H9 (cell line): ENCODE results near the gene SRPK1. TPM values are rescaled to one million over a fixed set of nuclear protein-coding genes. Genes with fewer than 3 reads are reported as not detected.

ENCODE experiments used
- DNase-seq: peaks from one replicate; pipeline ENCODE4 v3.0.0-alpha.2; 2017
- H2AFZ ChIP-seq: one replicate; pipeline ENCODE4 v1.6.1; 2013; ENCODE audit warnings: mild to moderate bottlenecking, low read length, control low read depth, moderate library complexity
- H2AK5ac ChIP-seq: 2 replicates; pipeline ENCODE4 v1.6.1; 2013; ENCODE audit warnings: low read length, control low read depth, mixed read lengths; ENCODE audit not compliant: insufficient read length
- H2BK120ac ChIP-seq: one replicate; pipeline ENCODE4 v1.6.1; 2013; ENCODE audit warnings: low read depth, mild to moderate bottlenecking, low read length, control low read depth, inconsistent platforms; ENCODE audit not compliant: poor library complexity, severe bottlenecking
- H2BK12ac ChIP-seq: 2 replicates; pipeline ENCODE4 v1.6.1; 2013; ENCODE audit warnings: low read length, control low read depth, mixed read lengths, low read depth; ENCODE audit not compliant: insufficient read length
- H2BK15ac ChIP-seq: 2 replicates; pipeline ENCODE4 v1.6.1; 2013; ENCODE audit warnings: low read depth, low read length, control low read depth
- H2BK20ac ChIP-seq: one replicate; pipeline ENCODE4 v1.6.1; 2013; ENCODE audit warnings: low read depth, mild to moderate bottlenecking, low read length, control low read depth, inconsistent platforms; ENCODE audit not compliant: poor library complexity, severe bottlenecking
- H2BK5ac ChIP-seq: 2 replicates; pipeline ENCODE4 v1.6.1; 2013; ENCODE audit warnings: low read length, control low read depth, mixed read lengths; ENCODE audit not compliant: insufficient read length
- H3K14ac ChIP-seq: 2 replicates; pipeline ENCODE4 v1.6.1; 2013; ENCODE audit warnings: low read length, control low read depth; ENCODE audit not compliant: insufficient read depth
- H3K18ac ChIP-seq: 2 replicates; pipeline ENCODE4 v1.6.1; 2013; ENCODE audit warnings: low read depth, mild to moderate bottlenecking, mixed read lengths, low read length, control low read depth; ENCODE audit not compliant: insufficient read length
- H3K23ac ChIP-seq: 2 replicates; pipeline ENCODE4 v1.6.1; 2013; ENCODE audit warnings: low read length, control low read depth, mixed read lengths, low read depth; ENCODE audit not compliant: insufficient read length
- H3K23me2 ChIP-seq: 2 replicates; pipeline ENCODE4 v1.6.1; 2013; ENCODE audit warnings: low read depth, mild to moderate bottlenecking, mixed read lengths, low read length, control low read depth; ENCODE audit not compliant: insufficient read length, poor library complexity, severe bottlenecking
- H3K27ac ChIP-seq: 2 replicates; pipeline ENCODE4 v1.5.1; 2013; ENCODE audit warnings: low read length, control low read depth, mixed read lengths, low read depth; ENCODE audit not compliant: insufficient read length
- H3K27me3 ChIP-seq: 2 replicates; pipeline ENCODE4 v1.6.1; 2013; ENCODE audit warnings: low read length, control low read depth, inconsistent platforms; ENCODE audit not compliant: insufficient read depth
- H3K4ac ChIP-seq: 2 replicates; pipeline ENCODE4 v1.6.1; 2013; ENCODE audit warnings: low read depth, mild to moderate bottlenecking, control low read depth, inconsistent platforms, low read length, moderate library complexity
- H3K4me1 ChIP-seq: 2 replicates; pipeline ENCODE4 v1.6.1; 2013; ENCODE audit warnings: low read length, control low read depth, inconsistent platforms; ENCODE audit not compliant: insufficient read depth
- H3K4me2 ChIP-seq: 2 replicates; pipeline ENCODE4 v1.6.1; 2013; ENCODE audit warnings: low read length, control low read depth, mixed read lengths; ENCODE audit not compliant: insufficient read length, insufficient read depth
- H3K56ac ChIP-seq: 2 replicates; pipeline ENCODE4 v1.6.1; 2013; ENCODE audit warnings: low read depth, mild to moderate bottlenecking, mixed read lengths, low read length, control low read depth; ENCODE audit not compliant: insufficient read length
- H3K79me1 ChIP-seq: 2 replicates; pipeline ENCODE4 v1.6.1; 2013; ENCODE audit warnings: low read depth, mild to moderate bottlenecking, moderate library complexity, low read length, control low read depth, inconsistent platforms; ENCODE audit not compliant: insufficient read depth, poor library complexity, severe bottlenecking
- H3K79me2 ChIP-seq: 2 replicates; pipeline ENCODE4 v1.6.1; 2013; ENCODE audit warnings: low read length, control low read depth, inconsistent platforms; ENCODE audit not compliant: insufficient read depth
- H3K9ac ChIP-seq: 2 replicates; pipeline ENCODE4 v1.6.1; 2013; ENCODE audit warnings: low read length, control low read depth, mixed read lengths; ENCODE audit not compliant: insufficient read length; ENCODE audit errors: extremely low read depth
- H3K9me3 ChIP-seq: one replicate; pipeline ENCODE4 v1.6.1; 2013; ENCODE audit warnings: low read depth, low read length, inconsistent platforms; ENCODE audit not compliant: control insufficient read depth
- H3T11ph ChIP-seq: one replicate; pipeline ENCODE4 v1.6.1; 2013; ENCODE audit warnings: mild to moderate bottlenecking, low read length, control low read depth, inconsistent platforms
- H4K20me1 ChIP-seq: one replicate; pipeline ENCODE4 v1.6.1; 2013; ENCODE audit not compliant: control insufficient read depth, insufficient read length, insufficient read depth
- H4K5ac ChIP-seq: 2 replicates; pipeline ENCODE4 v1.6.1; 2013; ENCODE audit warnings: low read depth, mild to moderate bottlenecking, mixed read lengths, low read length, control low read depth; ENCODE audit not compliant: insufficient read length
- H4K8ac ChIP-seq: replicated peaks from 2 replicates; pipeline ENCODE4 v1.6.1; 2013; ENCODE audit warnings: low read length, control low read depth, mixed read lengths, low read depth; ENCODE audit not compliant: insufficient read length
- H4K91ac ChIP-seq: 2 replicates; pipeline ENCODE4 v1.6.1; 2013; ENCODE audit warnings: low read depth, mild to moderate bottlenecking, moderate library complexity, mixed read lengths, low read length, control low read depth; ENCODE audit not compliant: insufficient read length
- H3K27ac Mint-ChIP-seq, 3 experiments: 2 replicates in 2 of 3; 3 replicates in 1 of 3; pipeline ENCODE4 v1.8.0; 2020 to 2021; ENCODE audit warnings: mixed read lengths in 3 of 3, mild to moderate bottlenecking in 1 of 3, moderate library complexity in 1 of 3
- H3K27me3 Mint-ChIP-seq: 2 replicates; pipeline ENCODE4 v1.8.0; 2021; ENCODE audit warnings: low read depth, mild to moderate bottlenecking, moderate library complexity, mixed read lengths
- H3K36me3 Mint-ChIP-seq, 3 experiments: 2 replicates in 2 of 3; 3 replicates in 1 of 3; pipeline ENCODE4 v1.8.0; 2020 to 2021; ENCODE audit warnings: low read depth in 3 of 3, mixed read lengths in 3 of 3; ENCODE audit not compliant: insufficient read depth in 1 of 3
- H3K4me1 Mint-ChIP-seq, 2 experiments: 2 replicates each; pipeline ENCODE4 v1.8.0; 2020; ENCODE audit warnings: mixed read lengths in 2 of 2
- H3K4me3 Mint-ChIP-seq, 2 experiments: 2 replicates in 1 of 2; 3 replicates in 1 of 2; pipeline ENCODE4 v1.8.0; 2020 to 2021; ENCODE audit warnings: mild to moderate bottlenecking in 2 of 2, mixed read lengths in 2 of 2, moderate library complexity in 1 of 2
- H3K9me3 Mint-ChIP-seq, 2 experiments: 2 replicates in 1 of 2; 3 replicates in 1 of 2; pipeline ENCODE4 v1.8.0; 2020; ENCODE audit warnings: mild to moderate bottlenecking in 2 of 2, mixed read lengths in 2 of 2, moderate library complexity in 1 of 2
- WGBS: extraction: QIAGEN DNeasy Blood & Tissue Kit; methylation state at CpG from one replicate; pipeline ENCODE4 v1.1.7; 2013; ENCODE audit warnings: missing lambda C conversion rate, low lambda C conversion rate, mixed read lengths; ENCODE audit not compliant: insufficient read length; ENCODE audit errors: extremely low coverage; 5-methylcytosine and 5-hydroxymethylcytosine counted together
- total RNA-seq: library from RNA; stranded (reverse); gene quantifications from 2 replicates; pipeline ENCODE4 v1.2.1, GENCODE V29; 2021
- TF ChIP-seq, protein P1 (sequence below): fragments of 200-600 bp; sonication (generic); conservative IDR thresholded peaks from 3 replicates; pipeline ENCODE4 v1.8.0; 2021; ENCODE audit warnings: antibody characterized with exemption, mild to moderate bottlenecking

The SRPK1 gene
- total RNA-seq, 1 experiment from 2014 or later: 93.2 TPM

DNA sequence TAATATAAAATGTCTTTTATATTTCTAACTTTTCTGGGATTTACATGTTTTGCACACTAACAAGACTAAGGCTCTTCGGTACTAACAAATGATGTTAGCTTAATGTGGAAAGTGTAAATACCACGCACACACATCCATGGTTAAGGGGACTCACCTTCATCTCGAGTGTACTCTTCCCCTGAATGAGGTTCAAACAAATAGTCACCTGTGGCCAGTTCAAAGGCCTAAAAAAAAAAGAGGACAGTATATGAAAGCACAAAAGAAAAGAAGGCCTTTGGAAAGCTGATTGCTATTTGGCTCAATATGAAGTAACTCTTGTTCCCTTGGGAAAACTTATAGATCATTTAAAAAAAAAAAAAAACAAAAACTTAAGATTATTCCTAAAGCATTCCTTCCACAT, 78.5 kb downstream of the SRPK1 start:
- Histone ChIP-seq H3K79me1 (peaks cover 3% of the 10 kb centered on the region), H3K4me2 (no peak overlapping the region), H2AK5ac (no peak overlapping the region), H2BK20ac (no peak overlapping the region), H3K18ac (no peak overlapping the region), H2AFZ (no peak overlapping the region), H2BK5ac (no peak overlapping the region), H3T11ph (no peak overlapping the region), H4K8ac (no peak overlapping the region), H3K14ac (no peak overlapping the region), H3K27me3 (no peaks in the 10 kb centered on the region), H4K91ac (no peak overlapping the region), H3K4me1 (no peaks in the 10 kb centered on the region), H4K20me1 (no peaks in the 10 kb centered on the region), H3K56ac (no peak overlapping the region), H3K23me2 (no peaks in the 10 kb centered on the region), H2BK12ac (no peak overlapping the region), H3K9ac (no peak overlapping the region), H3K79me2 (no peaks in the 10 kb centered on the region), H2BK120ac (no peak overlapping the region), H3K23ac (no peak overlapping the region), H3K4ac (no peak overlapping the region), H3K9me3 (no peaks in the 10 kb centered on the region), H3K27ac (no peak overlapping the region), H4K5ac (no peak overlapping the region), H2BK15ac (no peak overlapping the region)
- peaks cover 51 to 90% (median 84%) of the 10 kb centered on the region in 3 experiments for H3K36me3 Mint-ChIP-seq
- H3K27me3 Mint-ChIP-seq: no peaks in the 10 kb centered on the region
- H3K4me3 Mint-ChIP-seq: no peak overlapping the region
- H3K9me3 Mint-ChIP-seq: no peaks in the 10 kb centered on the region
- DNase-seq: no peak
- no peak overlapping the region for H3K27ac Mint-ChIP-seq
- TF ChIP-seq, protein P1, sequence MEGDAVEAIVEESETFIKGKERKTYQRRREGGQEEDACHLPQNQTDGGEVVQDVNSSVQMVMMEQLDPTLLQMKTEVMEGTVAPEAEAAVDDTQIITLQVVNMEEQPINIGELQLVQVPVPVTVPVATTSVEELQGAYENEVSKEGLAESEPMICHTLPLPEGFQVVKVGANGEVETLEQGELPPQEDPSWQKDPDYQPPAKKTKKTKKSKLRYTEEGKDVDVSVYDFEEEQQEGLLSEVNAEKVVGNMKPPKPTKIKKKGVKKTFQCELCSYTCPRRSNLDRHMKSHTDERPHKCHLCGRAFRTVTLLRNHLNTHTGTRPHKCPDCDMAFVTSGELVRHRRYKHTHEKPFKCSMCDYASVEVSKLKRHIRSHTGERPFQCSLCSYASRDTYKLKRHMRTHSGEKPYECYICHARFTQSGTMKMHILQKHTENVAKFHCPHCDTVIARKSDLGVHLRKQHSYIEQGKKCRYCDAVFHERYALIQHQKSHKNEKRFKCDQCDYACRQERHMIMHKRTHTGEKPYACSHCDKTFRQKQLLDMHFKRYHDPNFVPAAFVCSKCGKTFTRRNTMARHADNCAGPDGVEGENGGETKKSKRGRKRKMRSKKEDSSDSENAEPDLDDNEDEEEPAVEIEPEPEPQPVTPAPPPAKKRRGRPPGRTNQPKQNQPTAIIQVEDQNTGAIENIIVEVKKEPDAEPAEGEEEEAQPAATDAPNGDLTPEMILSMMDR: no peak
- no CpG with 5 or more reads among the region's 3 CpGs for WGBS
- H3K4me1 Mint-ChIP-seq: peaks cover 6 to 12% of the 10 kb centered on the region in 2 experiments; a peak in 2 of 4 replicates
